G401 (cell line): ENCODE measurements around the gene PC. TPM values are rescaled to one million over a fixed set of nuclear protein-coding genes. Genes with fewer than 3 reads are reported as not detected.

ENCODE experiments used
- DNase-seq: peaks from one replicate; pipeline ENCODE4 v3.0.0-alpha.2; 2015; ENCODE audit warnings: low spot score
- in situ Hi-C: cut with HindIII; loops from 2 replicates; pipeline ENCODE4 v1.10.0; 2016; ENCODE audit warnings: low sequenced_read_pairs, mixed read lengths
- total RNA-seq: library from RNA; depleted of rRNA; stranded (reverse); fragments of >200 nt; shearing (Covaris generic); gene quantifications from 2 replicates; pipeline ENCODE4 v1.2.3, GENCODE V29; 2014

Gene PC
- total RNA-seq, 1 experiment from 2014 or later, result 93.9 TPM

GRCh38 chr11:66850588-66851238, 107.5 kb downstream of the PC start:
- in situ Hi-C loops, result no loop called here
- no peak for DNase-seq

GRCh38 chr11:66850235-66850587, 108.0 kb downstream of the PC start:
- no peak for DNase-seq
- in situ Hi-C loops, result no loop called here

GRCh38 chr11:66849501-66850234, 108.5 kb downstream of the PC start:
- no peak for DNase-seq
- in situ Hi-C loops, result no loop called here

GRCh38 chr11:66848671-66849500, 109.3 kb downstream of the PC start:
- no peak for DNase-seq
- in situ Hi-C loops, result no loop called here

GRCh38 chr11:66847461-66848232, 110.5 kb downstream of the PC start:
- DNase-seq, result no peak
- in situ Hi-C loops, result no loop called here

- in situ Hi-C loops, result no loop called here
Measured at GRCh38 chr11:66846671-66847091, 111.5 kb downstream of the PC start.

GRCh38 chr11:66845876-66846212, 112.3 kb downstream of the PC start:
- DNase-seq, result no peak
- in situ Hi-C loops, result no loop called here

More at GRCh38 chr11:66846671-66847091, 111.5 kb downstream of the PC start:
- DNase-seq, result no peak

GRCh38 chr11:66845143-66845875, 112.9 kb downstream of the PC start:
- in situ Hi-C loops, result no loop called here
- no peak for DNase-seq

GRCh38 chr11:66844496-66845142, 113.6 kb downstream of the PC start:
- in situ Hi-C loops, result no loop called here
- DNase-seq, result no peak

- in situ Hi-C loops, result no loop called here
- DNase-seq, result no peak
Measured at GRCh38 chr11:66843776-66844495, 114.2 kb downstream of the PC start.

- in situ Hi-C loops, result no loop called here
- DNase-seq, result peak; percentile 86
Measured at GRCh38 chr11:66842896-66843775, 115.0 kb downstream of the PC start, which contains the start of gene RCE1. TSS of gene RCE1 (plus strand) at chr11:66843441. CDS start at chr11:66843456, 15 bp downstream.

- DNase-seq, result no peak
- in situ Hi-C loops, result no loop called here
Measured at GRCh38 chr11:66842501-66842895, 115.7 kb downstream of the PC start.

GRCh38 chr11:66841861-66842260, 116.3 kb downstream of the PC start:
- in situ Hi-C loops, result no loop called here
- DNase-seq, result no peak

- no peak for DNase-seq
- in situ Hi-C loops, result no loop called here
Measured at GRCh38 chr11:66840317-66841091, 117.7 kb downstream of the PC start.

- no peak for DNase-seq
- in situ Hi-C loops, result no loop called here
Measured at GRCh38 chr11:66835768-66836405, 122.3 kb downstream of the PC start.

- in situ Hi-C loops, result no loop called here
- DNase-seq, result no peak
Measured at GRCh38 chr11:66834943-66835342, 123.2 kb downstream of the PC start.
